Neuronal stem cell (in vitro differentiated cells): ENCODE results near the gene WDR83.

ENCODE experiments used
- DNase-seq: peaks from one replicate; pipeline ENCODE4 v3.0.0-alpha.2; 2013; ENCODE audit warnings: low spot score
- H2AFZ ChIP-seq: one replicate; pipeline ENCODE4 v1.6.1; 2013; ENCODE audit warnings: mild to moderate bottlenecking, low read length, inconsistent platforms
- H2AK5ac ChIP-seq: 2 replicates; pipeline ENCODE4 v1.6.1; 2013; ENCODE audit warnings: low read depth, mild to moderate bottlenecking, inconsistent platforms, low read length, moderate library complexity, mixed read lengths
- H2BK120ac ChIP-seq: 2 replicates; pipeline ENCODE4 v1.6.1; 2013; ENCODE audit warnings: low read depth, mild to moderate bottlenecking, inconsistent platforms, low read length, moderate library complexity, mixed read lengths
- H2BK12ac ChIP-seq: one replicate; pipeline ENCODE4 v1.6.1; 2013; ENCODE audit warnings: low read length, inconsistent platforms
- H2BK15ac ChIP-seq: 2 replicates; pipeline ENCODE4 v1.6.1; 2013; ENCODE audit warnings: mild to moderate bottlenecking, low read length, inconsistent platforms, mixed read lengths
- H2BK5ac ChIP-seq: one replicate; pipeline ENCODE4 v1.6.1; 2013; ENCODE audit warnings: inconsistent platforms, mild to moderate bottlenecking, low read length, moderate library complexity
- H3K14ac ChIP-seq: one replicate; pipeline ENCODE4 v1.6.1; 2013; ENCODE audit warnings: low read length, inconsistent platforms
- H3K18ac ChIP-seq: 2 replicates; pipeline ENCODE4 v1.6.1; 2013; ENCODE audit warnings: low read length, inconsistent platforms
- H3K23ac ChIP-seq: 2 replicates; pipeline ENCODE4 v1.6.1; 2013; ENCODE audit warnings: low read depth, mild to moderate bottlenecking, mixed read lengths, low read length, inconsistent platforms; ENCODE audit not compliant: poor library complexity
- H3K27ac ChIP-seq: replicated peaks from 3 replicates; pipeline ENCODE4 v1.5.1; 2013; ENCODE audit warnings: low read length, inconsistent platforms
- H3K27me3 ChIP-seq, 3 experiments: 2 replicates each; pipeline ENCODE4 v1.6.1; 2013; ENCODE audit warnings: low read length in 3 of 3, mild to moderate bottlenecking in 2 of 3, inconsistent platforms in 1 of 3, low read depth in 1 of 3, mixed read lengths in 1 of 3, moderate library complexity in 1 of 3; ENCODE audit not compliant: control insufficient read depth in 3 of 3, insufficient read depth in 3 of 3
- H3K36me3 ChIP-seq, 2 donors: replicated peaks in 1 of 2; 2 replicates each; pipeline ENCODE4 v1.6.1; 2013; ENCODE audit warnings: low read length in 2 of 2; ENCODE audit not compliant: control insufficient read depth in 2 of 2, insufficient read depth in 2 of 2
- H3K4ac ChIP-seq: 2 replicates; pipeline ENCODE4 v1.6.1; 2013; ENCODE audit warnings: inconsistent platforms, mild to moderate bottlenecking, low read length, moderate library complexity
- H3K4me1 ChIP-seq, 2 donors: 1 replicate in 1 of 2; 2 replicates in 1 of 2; pipeline ENCODE4 v1.6.1; 2013; ENCODE audit warnings: low read length in 2 of 2, low read depth in 1 of 2; ENCODE audit not compliant: control insufficient read depth in 2 of 2, insufficient read depth in 1 of 2
- H3K4me2 ChIP-seq: one replicate; pipeline ENCODE4 v1.6.1; 2013; ENCODE audit warnings: mild to moderate bottlenecking, low read length, inconsistent platforms; ENCODE audit not compliant: insufficient read depth, poor library complexity, severe bottlenecking
- H3K4me3 ChIP-seq, 2 donors: 2 replicates each; pipeline ENCODE4 v1.5.1; 2013; ENCODE audit warnings: low read length in 2 of 2, mild to moderate bottlenecking in 2 of 2, inconsistent platforms in 1 of 2, moderate library complexity in 1 of 2
- H3K79me1 ChIP-seq: one replicate; pipeline ENCODE4 v1.6.1; 2013; ENCODE audit warnings: low read depth, mild to moderate bottlenecking, inconsistent platforms, low read length, moderate library complexity
- H3K9ac ChIP-seq: one replicate; pipeline ENCODE4 v1.6.1; 2013; ENCODE audit warnings: mild to moderate bottlenecking, low read depth, low read length, inconsistent platforms; ENCODE audit not compliant: poor library complexity
- H3K9me3 ChIP-seq, 2 donors: replicated peaks in 1 of 2; 2 replicates each; pipeline versions ENCODE3 to v1.6.1; 2013; ENCODE audit warnings: low read length in 2 of 2, mild to moderate bottlenecking in 2 of 2, inconsistent platforms in 1 of 2, low read depth in 1 of 2, mixed read lengths in 1 of 2, moderate library complexity in 1 of 2; ENCODE audit not compliant: control insufficient read depth in 2 of 2, insufficient read depth in 1 of 2
- H4K8ac ChIP-seq: one replicate; pipeline ENCODE4 v1.6.1; 2013; ENCODE audit warnings: low read depth, mild to moderate bottlenecking, inconsistent platforms, low read length, moderate library complexity
- H4K91ac ChIP-seq: one replicate; pipeline ENCODE4 v1.6.1; 2013; ENCODE audit warnings: low read length, low read depth, mild to moderate bottlenecking, inconsistent platforms; ENCODE audit not compliant: poor library complexity
- WGBS, 2 donors: extraction: QIAGEN DNeasy Blood & Tissue Kit; methylation state at CpG; one replicate each; pipeline ENCODE4 v1.1.7; 2013; ENCODE audit warnings: missing lambda C conversion rate in 2 of 2, mixed read lengths in 1 of 2; ENCODE audit not compliant: insufficient read length in 2 of 2, insufficient replicate concordance in 1 of 2; ENCODE audit errors: extremely low coverage in 2 of 2; 5-methylcytosine and 5-hydroxymethylcytosine counted together

The WDR83 gene

DNA sequence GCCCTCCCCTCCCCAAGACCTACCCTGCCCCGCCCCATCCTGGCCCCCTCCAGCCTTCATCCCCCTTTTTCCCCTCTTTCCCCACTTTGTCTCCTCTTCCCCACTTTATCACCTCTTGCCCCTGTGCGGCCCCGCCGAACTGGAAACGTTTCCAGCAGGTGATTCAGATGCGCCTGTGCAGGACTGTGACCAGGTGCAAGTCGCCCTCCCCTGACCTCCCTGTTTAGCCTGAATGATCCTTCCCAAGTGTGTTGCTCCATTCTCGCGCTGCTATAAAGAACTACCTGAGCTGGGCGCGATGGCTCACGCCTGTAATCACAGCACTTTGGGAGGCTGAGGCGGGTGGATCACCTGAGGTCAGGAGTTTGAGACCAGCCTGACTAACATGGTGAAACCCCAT is 30.0 kb upstream of the WDR83 start:
- WGBS, 2 donors: no CpG with 5 or more reads among the region's 13 CpGs
- H2AK5ac ChIP-seq: no peak overlapping the region

DNA sequence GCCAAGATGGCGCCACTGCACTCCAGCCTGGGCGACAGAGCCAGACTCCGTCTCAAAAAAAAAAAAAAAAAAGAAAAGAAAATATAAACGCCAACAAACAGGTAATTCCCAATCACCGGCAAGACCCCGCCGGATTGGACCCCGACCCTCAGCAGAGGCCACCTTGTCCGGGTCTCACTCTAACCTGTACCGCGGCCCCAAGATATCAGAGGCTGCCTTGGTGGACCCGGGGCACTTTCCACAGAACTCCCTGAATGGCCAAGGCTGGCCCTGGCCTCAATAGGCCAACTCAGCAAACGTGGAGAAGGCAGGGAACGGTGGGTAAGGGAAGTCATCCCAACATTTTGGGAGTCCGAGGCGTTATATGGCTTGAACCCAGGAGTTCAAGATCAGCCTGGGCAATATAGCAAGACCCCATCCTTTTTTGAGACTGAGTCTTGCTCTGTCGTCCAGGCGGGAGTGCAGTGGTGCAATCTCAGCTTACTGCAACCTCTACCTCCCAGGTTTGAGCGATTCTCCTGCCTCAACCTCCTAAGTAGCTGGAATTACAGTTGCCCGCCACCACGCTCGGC is 27.9 kb upstream of the WDR83 start:
- Histone ChIP-seq H2BK5ac (no peak overlapping the region), H2BK15ac (no peak overlapping the region), H2BK120ac (no peak overlapping the region), H3K36me3 (no peaks in the 10 kb centered on the region), H3K4me3 (no peak overlapping the region), H3K27ac (no peak overlapping the region), H3K79me1 (no peaks in the 10 kb centered on the region), H2AFZ (no peak overlapping the region), H2BK12ac (no peak overlapping the region), H3K4me1 (peaks cover 0 to 3% of the 10 kb centered on the region in 2 donors), H3K4ac (no peak overlapping the region), H3K9me3 (peaks cover 7 to 11% of the 10 kb centered on the region in 2 donors), H3K18ac (no peak overlapping the region), H3K23ac (no peak overlapping the region), H3K4me2 (no peak overlapping the region), H3K27me3 (no peaks in the 10 kb centered on the region), H3K14ac (no peak overlapping the region), H4K8ac (no peak overlapping the region), H4K91ac (no peak overlapping the region), H2AK5ac (no peak overlapping the region), H3K9ac (no peak overlapping the region)
- no CpG with 5 or more reads among the region's 22 CpGs for WGBS, 2 donors
- DNase-seq: no peak

More for the DNA sequence above, 30.0 kb upstream of the WDR83 start:
- no peak overlapping the region for H2BK120ac ChIP-seq
- H2AFZ ChIP-seq: no peak overlapping the region
- H3K23ac ChIP-seq: no peak overlapping the region
- no peak overlapping the region for H2BK15ac ChIP-seq
- H3K14ac ChIP-seq: no peak overlapping the region
- H3K4me2 ChIP-seq: no peak overlapping the region
- no peak overlapping the region for H3K4me3 ChIP-seq
- H4K91ac ChIP-seq: no peak overlapping the region
- H2BK12ac ChIP-seq: no peak overlapping the region
- DNase-seq: no peak
- no peak overlapping the region for H3K27ac ChIP-seq
- H3K36me3 ChIP-seq: peaks cover 0 to 7% of the 10 kb centered on the region in 2 donors
- no peak overlapping the region for H4K8ac ChIP-seq
- no peak overlapping the region for H3K9ac ChIP-seq
- H3K18ac ChIP-seq: no peak overlapping the region
- H3K79me1 ChIP-seq: no peaks in the 10 kb centered on the region
- H2BK5ac ChIP-seq: no peak overlapping the region
- H3K9me3 ChIP-seq: peaks cover 5 to 15% of the 10 kb centered on the region in 2 donors
- H3K4ac ChIP-seq: no peak overlapping the region
- peaks cover 0 to 3% of the 10 kb centered on the region in 2 donors for H3K4me1 ChIP-seq
- no peaks in the 10 kb centered on the region for H3K27me3 ChIP-seq

- Histone ChIP-seq H3K23ac (peak overlapping the region; percentile 75), H2BK15ac (no peak overlapping the region), H3K27me3 (no peaks in the 10 kb centered on the region), H4K91ac (no peak overlapping the region), H3K4ac (no peak overlapping the region), H3K18ac (peak overlapping the region; percentile 69), H3K4me2 (peak overlapping the region; percentile 52), H2AFZ (peak overlapping the region; percentile 88), H2AK5ac (peak overlapping the region; percentile 84), H4K8ac (no peak overlapping the region), H2BK5ac (peak overlapping the region; percentile 11), H3K4me3 (peak overlapping the region in 1 of 2 donors; percentile 8), H2BK120ac (no peak overlapping the region), H3K9me3 (peaks cover 7 to 11% of the 10 kb centered on the region in 2 donors), H3K14ac (peak overlapping the region; percentile 94), H3K4me1 (peaks cover 0 to 3% of the 10 kb centered on the region in 2 donors), H3K79me1 (no peaks in the 10 kb centered on the region), H3K36me3 (no peaks in the 10 kb centered on the region), H3K27ac (no peak overlapping the region), H2BK12ac (no peak overlapping the region), H3K9ac (peak overlapping the region; percentile 50)
- DNase-seq: peak; percentile 57
- no CpG with 5 or more reads among the region's 39 CpGs for WGBS, 2 donors
These were observed 26.6 kb upstream of the WDR83 start for GRCh38 chr19:12639901-12640613.

DNA sequence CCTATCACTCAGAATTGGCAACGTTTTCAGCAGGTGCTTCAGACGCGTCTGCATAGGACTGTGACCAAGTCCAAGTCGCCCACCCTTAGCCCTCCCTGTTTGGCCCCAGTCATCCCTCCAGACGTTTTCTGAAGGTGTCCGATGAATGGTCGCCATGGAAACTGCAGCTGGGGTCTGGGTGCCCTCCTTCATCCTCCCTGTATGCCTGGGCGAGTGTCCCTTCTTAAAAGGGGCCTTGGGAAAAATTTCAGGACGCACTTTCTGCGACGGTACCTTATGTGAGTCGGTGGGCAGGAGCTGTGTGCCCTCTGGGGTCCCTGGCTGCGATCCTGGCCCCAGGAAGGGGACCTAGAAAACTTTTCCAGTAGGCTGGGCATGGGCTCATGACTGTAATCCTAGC is 25.2 kb upstream of the WDR83 start:
- Histone ChIP-seq H3K14ac (no peak overlapping the region), H3K27me3 (no peaks in the 10 kb centered on the region), H3K9me3 (peaks cover 7 to 11% of the 10 kb centered on the region in 2 donors), H2AFZ (no peak overlapping the region), H4K91ac (no peak overlapping the region), H3K36me3 (no peaks in the 10 kb centered on the region), H3K23ac (no peak overlapping the region), H2BK120ac (no peak overlapping the region), H3K4me1 (peaks cover 0 to 3% of the 10 kb centered on the region in 2 donors), H3K9ac (no peak overlapping the region), H3K27ac (no peak overlapping the region), H2BK12ac (no peak overlapping the region), H2AK5ac (no peak overlapping the region), H3K4me3 (no peak overlapping the region), H3K18ac (no peak overlapping the region), H3K79me1 (no peaks in the 10 kb centered on the region), H3K4ac (no peak overlapping the region), H4K8ac (no peak overlapping the region), H2BK15ac (no peak overlapping the region), H2BK5ac (no peak overlapping the region), H3K4me2 (no peak overlapping the region)
- DNase-seq: no peak
- no CpG with 5 or more reads among the region's 13 CpGs for WGBS, 2 donors
